ENCODE data around the gene GIPR.
"Not testable (repeated sequence)": the region's sequence is repeated elsewhere in the genome, so short reads cannot be mapped to it uniquely, and the experiment has no call there.

The GIPR gene

DNA sequence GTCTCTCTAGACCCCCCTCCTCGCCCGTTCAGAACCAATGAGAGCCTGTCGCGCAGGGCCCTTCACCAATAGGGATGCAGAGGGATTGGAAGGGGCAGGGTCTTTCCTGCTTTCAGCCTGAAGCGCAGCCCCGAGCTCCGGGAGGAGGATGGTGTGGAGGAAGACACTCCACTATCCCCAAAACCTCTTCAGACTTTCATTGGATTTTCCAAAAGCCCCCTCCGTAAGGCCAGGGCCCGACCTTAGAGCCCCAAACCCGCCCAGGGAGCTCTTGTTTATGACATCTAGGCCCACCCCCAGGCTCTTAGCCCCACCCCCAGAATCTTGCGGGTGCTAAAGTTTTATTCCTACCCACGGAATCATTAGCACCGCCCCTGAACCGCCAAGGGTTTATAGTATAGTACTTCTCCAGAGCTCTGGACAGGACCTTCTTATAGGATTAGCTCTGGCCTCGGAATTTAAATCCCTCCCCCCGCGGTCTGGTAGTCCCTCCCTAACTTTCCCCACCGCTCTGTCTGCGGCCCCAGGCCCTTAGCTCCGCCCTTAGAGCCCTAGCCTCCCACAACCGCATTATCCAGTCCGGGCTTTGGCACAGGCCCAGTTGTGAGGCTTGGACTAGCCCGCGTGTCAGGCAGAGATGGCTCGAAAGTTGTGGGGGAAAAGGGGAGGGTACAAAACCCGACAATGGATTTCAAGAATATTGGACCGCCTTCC lies 22.2 kb upstream of the GIPR start:
- DNase-seq (ENCODE audit: low read depth): peak; percentile 70

DNA sequence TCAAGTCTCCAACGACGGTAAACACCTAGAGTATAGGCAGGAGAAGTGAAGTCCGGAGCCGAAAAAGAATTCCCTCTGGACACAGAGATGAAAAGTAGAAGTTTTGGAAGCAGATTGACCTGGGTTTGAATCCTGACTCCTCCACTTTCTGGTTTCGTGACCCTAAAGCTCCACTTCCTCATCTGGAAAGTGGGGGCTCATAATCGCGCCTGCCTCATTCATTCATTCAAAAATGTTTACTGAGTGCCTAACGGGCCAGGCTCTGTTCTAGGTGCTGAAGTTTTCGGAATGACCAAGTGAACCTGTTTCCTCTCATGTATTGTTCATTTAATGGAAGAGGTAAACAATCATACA lies 21.7 kb upstream of the GIPR start:
- no peak for DNase-seq (ENCODE audit: low read depth)

DNA sequence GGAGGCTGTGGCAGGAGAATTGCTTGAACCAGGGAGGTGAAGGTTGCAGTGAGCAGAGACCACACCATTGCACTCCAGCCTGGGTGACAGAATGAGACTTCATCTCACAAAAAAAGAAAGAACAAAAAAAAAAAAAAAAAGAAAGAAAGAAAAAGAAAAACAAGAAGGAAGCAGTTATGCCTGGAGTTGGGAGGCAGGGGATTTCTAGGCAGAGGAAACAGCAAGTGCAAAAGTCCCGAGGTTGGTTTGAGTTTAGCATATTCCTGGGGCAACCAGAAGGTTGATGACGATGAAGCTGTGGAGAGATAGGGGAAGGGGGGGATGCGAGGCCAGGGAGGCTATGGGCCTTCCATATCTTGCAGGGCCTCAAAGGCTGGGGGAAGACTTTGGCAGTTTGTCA lies 17.3 kb upstream of the GIPR start:
- no peak for DNase-seq (ENCODE audit: low read depth)

DNA sequence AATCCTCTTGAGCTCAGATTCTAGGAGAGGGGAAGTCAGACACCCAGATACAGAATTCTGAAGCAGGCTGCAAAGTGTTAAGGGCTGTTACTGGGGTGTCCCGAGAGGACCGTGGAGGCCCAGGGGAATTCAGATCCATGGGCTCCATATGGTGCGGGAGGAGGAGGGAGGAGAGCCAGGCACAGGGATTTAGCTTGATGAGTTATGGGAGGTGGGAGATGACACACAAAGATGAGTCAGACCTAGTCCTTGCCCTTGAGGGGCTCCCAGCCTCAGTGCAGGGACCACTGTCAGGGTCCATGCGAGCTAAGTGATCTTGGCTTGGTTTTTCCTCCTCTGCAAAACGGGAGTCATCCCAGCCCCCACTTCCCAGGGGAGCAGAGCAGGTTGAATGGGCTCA lies 14.4 kb upstream of the GIPR start:
- no peak for DNase-seq (ENCODE audit: low read depth)

DNA sequence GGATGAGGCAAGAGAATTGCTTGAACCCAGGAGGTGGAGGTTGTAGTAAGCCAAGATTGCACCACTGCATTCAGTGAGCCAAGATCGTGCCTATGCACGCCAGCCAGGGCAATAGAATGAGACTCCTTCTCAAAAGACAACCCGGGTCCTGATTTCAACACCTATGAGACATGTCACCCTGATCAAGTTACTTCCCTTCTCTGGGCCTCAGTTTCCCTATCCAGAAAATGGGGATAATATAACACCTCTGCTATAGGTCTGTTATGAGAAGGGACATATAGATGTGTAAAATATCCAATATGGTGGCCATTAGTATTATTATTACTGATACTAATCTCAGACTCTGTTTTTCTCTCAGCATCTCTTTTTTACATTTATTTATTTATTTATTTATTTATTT lies 12.9 kb upstream of the GIPR start:
- DNase-seq (ENCODE audit: low read depth): no peak

DNA sequence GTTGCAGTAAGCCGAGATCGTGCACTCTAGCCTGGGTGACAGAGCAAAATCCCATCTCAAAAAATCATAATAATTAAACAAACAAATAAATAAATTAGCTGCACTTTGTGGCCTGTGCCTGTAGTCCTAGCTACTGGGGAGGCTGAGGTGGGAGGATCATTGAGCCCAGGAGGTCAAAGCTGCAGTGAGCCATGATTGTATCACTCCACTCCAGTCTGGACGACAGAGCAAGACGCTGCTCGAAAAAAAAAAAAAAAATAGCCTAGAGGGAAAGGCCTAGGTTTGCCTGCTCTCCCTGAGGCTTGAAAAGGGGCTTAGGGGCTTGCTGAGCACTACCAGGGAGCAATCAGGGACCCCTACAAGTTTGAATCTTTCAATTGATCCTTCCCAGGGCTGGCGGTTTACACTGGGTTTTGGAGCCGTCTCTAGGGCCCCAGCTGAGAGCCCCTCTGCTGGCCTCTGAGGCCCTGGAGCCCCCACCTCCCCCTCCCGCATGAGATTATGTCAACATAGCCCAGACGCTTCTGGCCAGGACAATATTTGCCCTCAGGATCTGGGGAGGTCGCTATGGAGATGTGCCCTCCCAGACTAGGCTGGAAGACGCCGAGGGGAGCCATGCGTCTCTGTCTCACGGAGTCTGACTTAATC lies 10.4 kb upstream of the GIPR start:
- DNase-seq (ENCODE audit: low read depth): no peak

DNA sequence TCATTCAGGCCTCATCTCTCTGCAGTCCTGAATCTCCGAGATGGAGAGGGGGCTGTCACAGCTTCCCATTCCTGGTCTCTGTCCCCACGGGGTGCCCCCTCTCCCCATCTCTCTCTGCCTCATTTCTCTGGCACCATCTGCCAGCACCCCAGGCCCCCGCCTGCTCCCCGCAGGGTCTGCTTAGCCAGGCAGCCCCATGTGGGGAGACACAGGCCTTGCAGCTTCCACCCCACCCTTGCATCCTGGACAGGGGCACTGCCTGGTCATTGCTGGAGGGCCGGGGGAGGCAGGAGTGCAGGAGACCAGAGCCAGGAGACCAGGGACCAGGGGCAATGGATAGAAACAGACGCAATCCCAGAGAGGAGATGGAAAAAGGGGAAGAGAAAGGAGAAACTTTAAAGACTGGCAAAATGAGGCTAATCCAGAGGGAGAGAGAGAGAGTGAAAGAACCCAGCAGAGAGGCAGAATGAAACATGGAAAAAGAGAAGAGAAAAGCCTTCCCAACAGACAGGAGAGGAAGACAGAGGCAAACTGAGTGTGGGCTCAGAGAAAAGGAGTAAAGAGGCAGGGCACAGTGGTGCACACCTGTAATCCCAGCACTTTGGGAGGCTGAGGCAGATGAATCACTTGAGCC lies 8.8 kb upstream of the GIPR start:
- DNase-seq (ENCODE audit: low read depth): no peak

DNA sequence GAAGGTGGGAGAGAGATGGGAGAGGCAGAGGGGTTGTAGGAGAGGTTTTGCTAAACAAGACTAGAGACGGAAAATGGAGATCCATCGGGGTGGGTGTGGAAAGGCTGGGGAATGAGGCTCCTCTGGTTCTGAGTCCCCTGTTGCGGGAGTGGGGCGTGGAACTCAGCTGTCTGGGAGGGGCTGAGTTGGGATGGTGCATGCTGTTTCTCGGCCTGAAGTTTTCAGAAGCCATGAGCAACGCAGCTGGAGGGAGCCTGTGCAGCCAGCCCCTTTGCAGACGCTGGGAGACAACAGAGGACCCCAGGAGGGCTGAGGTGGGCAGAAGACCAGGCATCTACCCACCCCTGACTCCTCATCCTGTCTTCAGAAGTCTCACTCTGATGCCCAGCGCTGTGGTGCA lies 7.4 kb upstream of the GIPR start:
- DNase-seq (ENCODE audit: low read depth): no peak

DNA sequence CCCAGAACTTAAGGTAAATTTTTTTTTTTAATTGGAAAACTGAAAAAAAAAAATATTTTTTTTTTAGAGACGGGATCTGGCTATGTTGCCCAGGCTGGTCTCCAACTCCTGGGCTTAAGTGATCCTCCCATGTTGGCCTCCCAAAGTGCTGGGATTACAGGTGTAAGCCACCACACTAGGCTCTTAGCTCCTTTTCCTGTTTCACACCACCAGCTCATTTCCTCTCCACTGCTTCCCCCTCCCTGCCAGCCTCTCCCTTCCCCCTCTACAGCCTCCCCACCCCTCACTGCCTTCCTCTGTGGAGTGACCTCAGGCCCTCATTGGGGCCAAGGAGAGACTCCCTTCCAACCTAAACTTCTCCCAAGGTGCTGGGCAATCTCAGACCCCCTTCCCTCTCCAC lies 4.2 kb upstream of the GIPR start:
- no peak for DNase-seq (ENCODE audit: low read depth)

DNA sequence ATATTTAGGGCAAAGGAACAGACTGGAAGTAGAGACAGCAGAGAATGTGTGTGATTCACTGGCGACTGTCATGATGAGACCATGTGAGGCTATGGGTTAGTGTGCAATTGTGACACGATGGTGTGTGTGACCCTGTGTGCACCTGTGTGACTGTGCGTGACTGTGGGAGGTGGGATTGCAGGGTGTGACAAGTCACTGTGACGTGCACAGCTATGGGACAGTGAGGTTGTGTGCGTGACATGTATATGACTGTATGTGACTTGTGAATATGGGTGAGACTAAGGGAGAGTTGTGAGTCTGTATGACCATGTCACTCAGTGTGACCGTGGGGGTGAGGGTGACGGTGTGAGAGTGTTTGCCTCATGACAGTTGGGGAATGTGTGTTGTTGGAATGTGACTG lies 3.4 kb upstream of the GIPR start:
- DNase-seq (ENCODE audit: low read depth): no peak

DNA sequence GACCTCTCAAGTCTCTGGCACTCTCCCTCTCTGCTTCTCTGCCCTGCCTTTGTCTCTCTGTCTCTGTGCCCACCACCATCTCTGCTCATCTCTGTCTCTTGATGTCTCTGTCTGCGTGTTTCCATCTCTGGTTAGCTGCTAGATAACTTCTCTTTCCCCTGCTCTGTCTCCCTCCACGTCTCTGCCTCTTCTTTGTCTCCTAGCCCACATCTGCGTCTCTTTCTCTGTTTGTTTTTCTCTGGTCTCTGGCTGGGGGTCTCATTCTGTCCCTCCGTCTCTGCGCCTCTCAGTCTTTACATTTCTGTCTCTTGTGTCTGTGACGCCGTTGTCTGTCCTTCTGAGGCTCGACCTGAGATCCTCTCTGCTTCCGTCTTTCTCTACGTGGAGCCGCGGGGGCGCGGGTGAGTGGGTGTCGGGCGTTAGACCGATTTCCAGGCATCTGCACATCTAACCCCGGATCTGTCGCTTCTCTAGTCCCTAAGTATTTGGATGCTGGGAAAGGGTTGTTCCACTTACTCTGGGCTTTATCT lies 386 bp downstream of the GIPR start:
- DNase-seq (ENCODE audit: low read depth): no peak

DNA sequence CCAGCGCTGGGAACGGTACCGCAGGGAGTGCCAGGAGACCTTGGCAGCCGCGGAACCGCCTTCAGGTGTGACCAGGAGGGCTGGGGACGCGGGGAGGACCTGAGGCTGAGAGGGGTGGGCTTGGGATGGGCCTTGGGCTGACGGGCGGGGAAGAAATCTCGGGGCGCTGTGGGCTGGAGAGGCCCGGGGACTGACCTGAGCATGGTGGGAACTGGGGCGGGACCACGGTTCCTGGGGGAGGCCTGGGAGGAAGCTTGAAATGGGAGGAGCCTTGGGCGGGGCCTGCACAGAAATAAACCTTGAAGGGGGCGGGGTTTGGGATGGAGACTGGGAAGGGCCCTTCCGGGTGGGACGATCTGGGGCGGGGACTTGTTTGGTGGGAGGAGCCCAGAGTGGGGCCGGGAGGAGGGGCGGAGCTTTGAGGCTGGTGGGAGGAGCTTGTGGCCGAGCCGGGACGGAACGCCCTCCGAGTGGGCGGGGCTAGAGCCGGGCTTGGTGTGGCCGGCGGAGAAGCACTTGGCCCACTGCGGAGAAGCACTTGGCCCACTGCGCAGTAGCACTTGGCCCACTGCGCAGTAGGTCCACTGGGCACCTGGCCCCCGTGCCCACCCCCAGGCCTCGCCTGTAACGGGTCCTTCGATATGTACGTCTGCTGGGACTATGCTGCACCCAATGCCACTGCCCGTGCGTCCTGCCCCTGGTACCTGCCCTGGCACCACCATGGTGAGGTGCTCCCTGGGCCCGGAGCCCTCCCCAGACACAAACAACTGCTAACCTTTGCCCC lies 2.8 kb downstream of the GIPR start:
- DNase-seq (ENCODE audit: low read depth): no peak

DNA sequence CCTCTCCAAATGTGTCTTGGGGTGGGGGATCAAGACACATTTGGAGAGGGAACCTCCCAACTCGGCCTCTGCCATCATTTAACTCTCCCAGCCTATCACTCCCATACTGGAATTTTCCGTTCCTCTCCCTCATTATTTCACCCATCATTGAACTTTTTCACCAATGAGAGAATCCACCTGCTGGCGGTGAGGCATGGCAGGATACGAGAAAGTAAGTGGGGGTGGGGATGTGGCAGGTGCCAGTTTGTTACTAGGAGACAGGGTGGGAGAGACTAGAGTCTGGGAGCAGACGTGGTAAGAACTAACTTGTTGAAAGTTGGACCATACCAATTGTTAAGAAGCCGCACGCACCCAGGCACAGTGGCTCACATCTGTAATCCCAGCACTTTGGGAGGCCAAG lies 6.9 kb downstream of the GIPR start:
- DNase-seq (ENCODE audit: low read depth): no peak

DNA sequence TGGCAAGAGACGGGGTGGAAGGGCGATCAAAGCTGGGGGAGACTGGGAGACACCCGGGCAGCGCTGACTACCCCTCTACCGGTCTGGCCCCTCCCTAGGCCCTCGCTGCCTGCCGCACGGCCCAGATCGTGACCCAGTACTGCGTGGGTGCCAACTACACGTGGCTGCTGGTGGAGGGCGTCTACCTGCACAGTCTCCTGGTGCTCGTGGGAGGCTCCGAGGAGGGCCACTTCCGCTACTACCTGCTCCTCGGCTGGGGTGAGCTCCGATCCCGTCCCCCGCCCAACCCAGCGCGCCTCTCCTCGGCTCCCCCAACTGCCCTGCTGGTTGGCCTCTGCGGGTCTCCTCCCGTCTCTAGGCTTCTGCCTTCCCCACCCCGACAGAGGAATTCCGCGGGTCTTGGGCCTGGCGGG lies 8.8 kb downstream of the GIPR start:
- no peak for DNase-seq (ENCODE audit: low read depth)

DNA sequence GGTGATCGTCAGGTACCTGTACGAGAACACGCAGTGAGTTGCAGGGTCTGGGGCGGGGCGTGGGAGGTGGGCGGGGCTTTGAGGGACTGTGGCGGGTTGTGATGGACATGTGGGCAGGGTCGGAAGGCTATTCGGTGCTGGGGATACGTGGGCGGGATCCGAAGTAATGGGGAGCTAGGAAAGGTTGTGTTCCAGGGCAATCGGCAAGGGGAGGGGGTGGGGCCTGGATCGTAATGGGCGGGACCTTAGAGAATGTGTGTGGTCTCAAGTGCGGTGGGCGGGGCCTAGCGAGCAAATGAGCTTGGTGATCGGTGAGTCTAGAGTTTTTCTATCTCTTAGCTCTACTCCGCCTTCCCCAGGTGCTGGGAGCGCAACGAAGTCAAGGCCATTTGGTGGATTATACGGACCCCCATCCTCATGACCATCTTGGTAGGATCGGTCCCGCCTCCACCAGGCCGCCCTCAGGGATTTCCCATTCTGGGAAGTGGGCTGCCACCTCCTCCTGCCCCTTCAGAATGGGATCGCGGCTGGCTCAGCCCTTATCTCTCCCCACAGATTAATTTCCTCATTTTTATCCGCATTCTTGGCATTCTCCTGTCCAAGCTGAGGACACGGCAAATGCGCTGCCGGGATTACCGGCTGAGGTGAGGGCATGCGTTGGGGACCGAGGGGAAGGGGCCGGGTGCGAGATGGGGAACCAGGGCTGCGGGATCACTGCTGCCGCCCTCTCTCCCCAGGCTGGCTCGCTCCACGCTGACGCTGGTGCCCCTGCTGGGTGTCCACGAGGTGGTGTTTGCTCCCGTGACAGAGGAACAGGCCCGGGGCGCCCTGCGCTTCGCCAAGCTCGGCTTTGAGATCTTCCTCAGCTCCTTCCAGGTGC lies 9.6 kb downstream of the GIPR start:
- DNase-seq (ENCODE audit: low read depth): no peak

DNA sequence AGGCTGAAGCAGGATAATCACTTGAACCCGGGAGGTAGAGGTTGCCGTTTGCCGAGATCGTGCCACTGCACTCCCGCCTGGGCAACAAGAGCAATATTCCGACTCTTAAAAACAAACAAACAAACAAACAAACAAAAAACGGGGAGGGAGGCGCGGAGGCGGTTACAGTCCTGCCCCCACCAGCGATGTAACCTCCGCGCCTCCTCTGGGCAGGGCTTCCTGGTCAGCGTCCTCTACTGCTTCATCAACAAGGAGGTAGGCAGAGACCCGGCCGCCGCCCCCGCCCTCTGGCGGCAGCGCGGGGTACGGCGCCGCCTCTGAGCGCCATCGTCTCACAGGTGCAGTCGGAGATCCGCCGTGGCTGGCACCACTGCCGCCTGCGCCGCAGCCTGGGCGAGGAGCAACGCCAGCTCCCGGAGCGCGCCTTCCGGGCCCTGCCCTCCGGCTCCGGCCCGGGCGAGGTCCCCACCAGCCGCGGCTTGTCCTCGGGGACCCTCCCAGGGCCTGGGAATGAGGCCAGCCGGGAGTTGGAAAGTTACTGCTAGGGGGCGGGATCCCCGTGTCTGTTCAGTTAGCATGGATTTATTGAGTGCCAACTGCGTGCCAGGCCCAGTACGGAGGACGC lies 13.5 kb downstream of the GIPR start:
- DNase-seq (ENCODE audit: low read depth): peak; percentile 47

DNA sequence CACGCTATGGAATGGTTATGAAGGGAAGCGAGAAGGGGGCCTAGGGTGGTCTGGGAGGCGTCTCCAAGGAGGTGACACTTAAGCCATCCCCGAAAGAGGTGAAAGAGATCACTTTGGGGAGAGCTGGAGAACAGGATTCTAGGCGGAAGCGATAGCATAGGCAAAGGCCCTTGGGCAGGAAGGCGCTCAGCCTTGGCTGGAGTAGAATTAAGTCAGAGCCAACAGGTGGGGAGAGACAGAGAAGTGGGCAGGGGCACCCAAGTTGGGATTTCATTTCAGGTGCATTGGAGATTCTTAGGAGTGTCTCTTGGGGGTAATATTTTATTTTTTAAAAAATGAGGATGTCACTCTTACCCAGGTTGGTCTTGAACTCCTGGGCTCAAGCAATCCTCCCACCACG lies 14.1 kb downstream of the GIPR start:
- DNase-seq (ENCODE audit: low read depth): no peak

DNA sequence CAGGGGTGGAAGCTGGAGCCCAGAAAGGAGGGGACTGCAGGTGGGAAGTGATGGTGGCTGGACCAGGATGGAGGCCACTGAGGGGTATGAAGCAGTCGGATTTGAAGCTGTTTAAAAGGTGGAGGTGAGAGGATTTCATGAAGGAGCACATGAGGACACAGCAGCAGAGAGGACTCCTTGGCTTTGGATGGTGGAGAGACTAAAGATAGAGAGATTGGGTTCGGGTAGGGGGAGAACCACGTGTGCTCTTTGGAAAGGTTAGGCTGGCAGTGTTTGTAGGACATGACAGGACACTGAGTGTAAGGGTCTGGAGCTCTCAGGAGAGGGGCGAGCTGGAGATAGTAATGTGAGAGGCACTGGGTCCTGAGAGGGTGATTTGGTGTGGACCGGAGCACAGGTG lies 14.9 kb downstream of the GIPR start:
- DNase-seq (ENCODE audit: low read depth): no peak

DNA sequence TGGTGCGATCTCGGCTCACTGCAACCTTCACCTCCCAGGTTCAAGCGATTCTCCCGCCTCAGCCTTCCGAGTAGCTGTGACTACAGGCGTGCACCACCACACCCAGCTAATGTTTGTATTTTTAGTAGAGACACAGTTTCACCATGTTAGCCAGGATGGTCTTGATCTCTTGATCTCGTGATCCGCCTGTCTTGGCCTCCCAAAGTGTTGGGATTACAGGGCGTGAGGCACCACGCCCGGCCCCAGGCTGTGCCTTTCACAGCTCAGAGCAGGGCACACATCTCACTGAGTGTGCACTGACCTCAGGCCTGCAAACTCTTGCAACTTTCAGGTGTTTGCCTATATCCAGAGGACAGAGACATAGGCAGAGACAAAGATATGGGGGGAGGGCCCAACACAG lies 17.0 kb downstream of the GIPR start:
- DNase-seq (ENCODE audit: low read depth): not testable (repeated sequence)

DNA sequence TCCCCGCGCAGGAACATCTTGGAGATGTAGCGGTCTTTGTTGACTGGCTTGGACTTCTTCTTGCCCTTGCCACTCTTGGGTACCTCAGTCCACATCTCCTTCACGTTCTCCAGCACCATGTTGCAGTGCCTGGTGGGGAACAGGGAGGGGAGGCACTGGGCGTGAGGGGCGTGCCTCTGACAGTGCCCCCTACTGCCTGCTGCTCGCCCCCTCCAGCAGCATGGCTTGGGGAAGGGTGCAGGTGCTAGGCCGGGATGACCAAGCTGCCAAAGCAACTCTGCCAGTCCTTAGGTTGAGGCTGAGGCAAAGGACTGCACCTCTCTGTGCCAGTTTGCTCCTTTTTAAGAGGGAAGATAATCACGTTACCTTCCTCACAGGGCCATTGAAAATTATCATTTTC lies 19.6 kb downstream of the GIPR start:
- DNase-seq (ENCODE audit: low read depth): no peak

DNA sequence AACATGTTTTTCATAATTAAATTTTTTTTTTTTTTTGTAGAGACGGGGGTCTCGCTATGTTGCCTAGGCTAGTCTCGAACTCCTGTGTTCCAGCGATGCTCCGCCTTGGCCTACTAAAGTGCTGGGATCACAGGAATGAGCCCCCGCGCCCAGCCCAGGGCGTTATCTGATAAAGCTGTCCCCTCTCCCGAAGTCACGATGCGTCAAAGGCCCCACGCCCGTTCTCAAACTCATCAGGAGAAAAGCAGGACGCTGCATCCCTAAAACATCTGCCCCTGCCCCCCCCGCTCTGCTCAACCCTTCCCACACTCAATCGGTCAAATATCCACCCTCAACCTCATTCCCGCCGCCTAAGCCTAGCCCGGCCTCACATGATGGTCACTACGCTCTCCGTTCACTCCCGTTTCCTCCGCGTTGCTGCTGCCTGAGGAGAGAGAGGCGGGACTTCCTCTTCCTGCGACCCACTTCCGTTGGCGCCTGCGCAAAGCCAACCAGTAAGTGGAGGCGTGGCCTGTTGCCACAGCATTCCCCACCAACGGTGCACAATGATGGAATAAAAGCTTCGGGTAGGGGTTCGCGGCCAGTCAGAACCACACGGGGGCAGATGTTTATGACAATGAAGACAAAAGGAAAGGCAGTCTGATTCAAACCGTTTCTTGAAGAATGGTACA lies 23.6 kb downstream of the GIPR start, which contains the start of gene SNRPD2:
Gene SNRPD2, minus strand, starts transcription at position 438 of the 671 bp plus-strand sequence. Its CDS starts 65 bp downstream, at position 373.
- DNase-seq (ENCODE audit: low read depth): peak; percentile 90
